Endothelial cell of umbilical vein (primary cell): Measurements from ENCODE around the gene PLCD3. TPM values are rescaled to one million over a fixed set of nuclear protein-coding genes. Genes with fewer than 3 reads are reported as not detected.

ENCODE experiments used
- BruUV-seq: library from RNA; stranded (reverse); fragments of 400-500 nt; replicated peaks from 2 replicates; lab custom pipeline; 2021; lab: Mats Ljungman, UMichigan
- CTCF ChIA-PET: fragments of 300-600, 350-600 bp; sonication (Branson Sonifier 250); formaldehyde crosslinking; loops from one replicate; lab custom pipeline; 2021; ENCODE audit warnings: antibody characterized with exemption, inconsistent platforms; lab: Charles Lee
- POLR2A ChIA-PET: fragments of 300-600, 350-600 bp; sonication (Branson Sonifier 250); formaldehyde crosslinking; loops from one replicate; lab custom pipeline; 2021; ENCODE audit warnings: antibody characterized with exemption, inconsistent platforms; lab: Charles Lee
- DNase-seq: peaks from one replicate; pipeline ENCODE4 v3.0.0-alpha.2; 2011; ENCODE audit warnings: low read depth, low spot score
- FAIRE-seq: peaks from 2 replicates; lab custom pipeline; 2011; peaks lifted over from hg19 to GRCh38; lab: Jason Lieb, UNC
- H2AFZ ChIP-seq: 2 replicates; pipeline ENCODE4 v1.6.0; 2012; ENCODE audit warnings: low read depth, low read length, control low read depth, inconsistent platforms
- H3K27ac ChIP-seq: 2 replicates; pipeline ENCODE4 v1.5.1; 2011; ENCODE audit warnings: low read depth, mild to moderate bottlenecking, control low read depth, low read length, moderate library complexity; ENCODE audit not compliant: insufficient read depth
- H3K27me3 ChIP-seq, 2 experiments: 2 replicates each; pipeline versions ENCODE4 v1.6.0 to v1.6.1; 2011; ENCODE audit warnings: low read length in 2 of 2, mixed read lengths in 1 of 2; ENCODE audit not compliant: control insufficient read depth in 2 of 2, insufficient read depth in 2 of 2
- H3K36me3 ChIP-seq, 2 experiments: 2 replicates in 1 of 2; 3 replicates in 1 of 2; pipeline ENCODE4 v1.5.1; 2011; ENCODE audit warnings: low read length in 2 of 2, mild to moderate bottlenecking in 1 of 2, moderate library complexity in 1 of 2; ENCODE audit not compliant: control insufficient read depth in 2 of 2, insufficient read depth in 2 of 2; ENCODE audit errors: extremely low read depth in 1 of 2
- H3K4me1 ChIP-seq: 3 replicates; pipeline ENCODE4 v1.5.1; 2011; ENCODE audit warnings: mild to moderate bottlenecking, low read length; ENCODE audit not compliant: control insufficient read depth, insufficient read depth; ENCODE audit errors: extremely low read depth
- H3K4me2 ChIP-seq: 2 replicates; pipeline ENCODE4 v1.6.1; 2011; ENCODE audit warnings: low read length, control low read depth, mixed read lengths; ENCODE audit not compliant: insufficient read depth
- H3K4me3 ChIP-seq, 3 experiments: fragments of 200-600 bp in 1 of 3; sonication (generic), shearing (Covaris generic) in 1 of 3; replicated peaks in 1 of 3; 2 replicates each; pipeline ENCODE4 v1.5.1; 2011 to 2016; ENCODE audit warnings: control low read depth in 3 of 3, low read length in 3 of 3, mild to moderate bottlenecking in 2 of 3, inconsistent platforms in 1 of 3, low read depth in 1 of 3, moderate library complexity in 1 of 3; ENCODE audit not compliant: insufficient read depth in 1 of 3
- H3K79me2 ChIP-seq: 2 replicates; pipeline ENCODE4 v1.6.0; 2012; ENCODE audit warnings: low read length, inconsistent platforms; ENCODE audit not compliant: control insufficient read depth, insufficient read depth
- H3K9ac ChIP-seq: replicated peaks from 2 replicates; pipeline ENCODE3; 2011; ENCODE audit warnings: low read length, control low read depth; ENCODE audit not compliant: insufficient read depth; ENCODE audit errors: extremely low read depth
- H3K9me1 ChIP-seq: replicated peaks from 3 replicates; pipeline ENCODE4 v1.6.0; 2011; ENCODE audit warnings: mild to moderate bottlenecking, low read length; ENCODE audit not compliant: control insufficient read depth, insufficient read depth; ENCODE audit errors: extremely low read depth
- H3K9me3 ChIP-seq: replicated peaks from 2 replicates; pipeline ENCODE4 v1.5.1; 2012; ENCODE audit warnings: low read length, inconsistent platforms; ENCODE audit not compliant: control insufficient read depth, insufficient read depth
- H4K20me1 ChIP-seq: replicated peaks from 2 replicates; pipeline ENCODE3; 2011; ENCODE audit warnings: mild to moderate bottlenecking, low read length; ENCODE audit not compliant: control insufficient read depth, insufficient read depth; ENCODE audit errors: extremely low read depth
- CTCF ChIP-seq, 2 donors: IDR thresholded peaks; 1 replicate in 1 of 2; 2 replicates in 1 of 2; pipeline ENCODE4 v1.5.1; 2011; ENCODE audit warnings: low read length in 2 of 2, mild to moderate bottlenecking in 2 of 2, moderate library complexity in 2 of 2, control low read depth in 1 of 2, inconsistent platforms in 1 of 2, low read depth in 1 of 2; ENCODE audit not compliant: insufficient read depth in 1 of 2; ENCODE audit errors: extremely low read depth in 1 of 2
- EZH2 ChIP-seq: IDR thresholded peaks from 2 replicates; pipeline ENCODE4 v1.6.1; 2012; ENCODE audit warnings: borderline replicate concordance, low read depth, mild to moderate bottlenecking, moderate library complexity, low read length, inconsistent platforms; ENCODE audit not compliant: severe bottlenecking
- FOS ChIP-seq: IDR thresholded peaks from 2 replicates; pipeline ENCODE4 v1.6.1; 2011; ENCODE audit warnings: mild to moderate bottlenecking, low read length, moderate library complexity, borderline replicate concordance; ENCODE audit not compliant: insufficient read depth
- GATA2 ChIP-seq: IDR thresholded peaks from 2 replicates; pipeline ENCODE4 v1.7.0; 2011; ENCODE audit warnings: low read depth, mild to moderate bottlenecking, moderate library complexity, mixed read lengths, low read length; ENCODE audit not compliant: insufficient read length, insufficient read depth
- JUN ChIP-seq: IDR thresholded peaks from 2 replicates; pipeline ENCODE4 v1.6.1; 2011; ENCODE audit warnings: borderline replicate concordance, low read depth; ENCODE audit not compliant: insufficient read length, insufficient read depth
- MAX ChIP-seq: IDR thresholded peaks from 2 replicates; pipeline ENCODE4 v1.6.1; 2011; ENCODE audit not compliant: insufficient read depth, insufficient read length
- MYC ChIP-seq: IDR thresholded peaks from one replicate; pipeline ENCODE4 v1.6.1; 2011; ENCODE audit warnings: mild to moderate bottlenecking, low read depth, low read length
- POLR2A ChIP-seq: IDR thresholded peaks from 2 replicates; pipeline ENCODE4 v1.6.1; 2012; ENCODE audit warnings: low read depth, mild to moderate bottlenecking, control low read depth, low read length
- POLR2AphosphoS5 ChIP-seq: IDR thresholded peaks from 2 replicates; pipeline ENCODE4 v1.6.1; 2012; ENCODE audit warnings: low read depth, mild to moderate bottlenecking, control low read depth, low read length, moderate library complexity; ENCODE audit not compliant: insufficient read depth
- dilution Hi-C: fragments of 300-500 bp; cut with MboI; formaldehyde crosslinking; loops from one replicate; pipeline ENCODE4 v1.15.0; 2019; ENCODE audit warnings: low sequenced_read_pairs; ENCODE audit not compliant: extremely low pct_ligation_motif_present
- intact Hi-C: fragments of 100-400 bp; cut with micrococcal nuclease; formaldehyde crosslinking; loops from one replicate; pipeline ENCODE4 v1.10.0; 2022
- polyA plus RNA-seq, 4 experiments: library from polyadenylated mRNA; depleted of rRNA in 3 of 4; stranded (reverse) in 3 of 4; unstranded in 1 of 4; fragments of >200 nt; gene quantifications; 2 replicates each; pipeline versions ENCODE4 v1.2.1 to v1.2.3, GENCODE V29; 2011 to 2012; ENCODE audit warnings: missing spikeins in 1 of 4
- total RNA-seq: library from RNA; stranded (reverse); gene quantifications from 2 replicates; pipeline ENCODE4 v1.2.3, GENCODE V29; 2021

The PLCD3 gene
- total and polyA plus RNA-seq, 2 donors (not counting 3 experiments of a cell fraction or from before 2014, with no cell fraction given) = 30.4 to 43.1 TPM

GRCh38 chr17:45117334-45117733 is 15.0 kb downstream of the PLCD3 start:
- Histone ChIP-seq H3K9ac (no peak overlapping the region), H2AFZ (no peak overlapping the region), H3K4me1 (no peaks in the 10 kb centered on the region), H3K9me1 (no peaks in the 10 kb centered on the region), H3K36me3 (peaks cover 0 to 2% of the 10 kb centered on the region in 2 experiments), H3K9me3 (no peaks in the 10 kb centered on the region), H3K27ac (no peak overlapping the region), H3K4me3 (no peak overlapping the region), H3K79me2 (no peaks in the 10 kb centered on the region), H3K4me2 (no peak overlapping the region), H3K27me3 (no peaks in the 10 kb centered on the region), H4K20me1 (no peaks in the 10 kb centered on the region)
- dilution Hi-C loops = no loop called here
- ChIA-PET CTCF (interaction anchor here (1.1 to 6.9 kb wide), 5 partner anchors 9 to 18 kb away, joined by 4 to 34 read pairs (median 10); partner anchors contain the start of genes ACBD4 and PLCD3), POLR2A (interaction anchor here (0.6 kb wide), 1 partner anchor 58 kb away, joined by 10 read pairs; no protein-coding TSS in a partner anchor)
- BruUV-seq = no TSS peak
- FAIRE-seq = no peak
- no peak for DNase-seq
- intact Hi-C loops = no loop called here
- TF ChIP-seq MAX = no peak
- TF ChIP-seq JUN = no peak
- TF ChIP-seq EZH2 = no peak
- TF ChIP-seq POLR2AphosphoS5 = no peak
- no peak for TF ChIP-seq CTCF (IDR thresholded peaks at IDR 0.05; ENCODE audit: extremely low read depth in 1 of 2, insufficient read depth in 1 of 2, low read depth in 1 of 2, low read length in 2 of 2)
- no peak for TF ChIP-seq GATA2
- no peak for TF ChIP-seq POLR2A
- no peak for TF ChIP-seq MYC
- no peak for TF ChIP-seq FOS
